ENCODE measurements around the gene SMG6. TPM values are rescaled to one million over a fixed set of nuclear protein-coding genes. Genes with fewer than 3 reads are reported as not detected.

The SMG6 gene
- polyA plus RNA-seq, result 10 to 100 TPM; 14.0 to 16.7 TPM

- Histone ChIP-seq H3K36me3 (ENCODE audit: control insufficient read depth in 2 of 2, insufficient read depth in 2 of 2, low read length in 1 of 2) (peaks cover 0 to 10% of the 10 kb centered on the region in 2 donors), H3K27ac (ENCODE audit: low read depth in 2 of 2, low read length in 1 of 2) (peak within 1 kb of the TSS; percentile 96 to 97), H3K9me3 (ENCODE audit: control insufficient read depth in 2 of 2, insufficient read depth in 1 of 2, low read depth in 1 of 2, low read length in 1 of 2) (no peaks in the 10 kb centered on the region), H3K4me3 (ENCODE audit: low read depth in 1 of 2, low read length in 2 of 2) (peak within 1 kb of the TSS; percentile 72 to 73), H3K27me3 (ENCODE audit: control insufficient read depth in 1 of 2, insufficient read depth in 2 of 2, low read length in 2 of 2) (no peaks in the 10 kb centered on the region), H3K4me1 (ENCODE audit: control insufficient read depth in 2 of 2, insufficient read depth in 2 of 2, low read length in 1 of 2) (peaks cover 0 to 4% of the 10 kb centered on the region in 2 donors)
- WGBS, 2 donors, result 0 to 1% methylated on average over 34 to 108 of the region's 108 CpGs
Measured at GRCh38 chr17:2303204-2304188, at the start of gene SMG6, which contains the start of gene SRR. Gene SMG6 (minus strand): TSS chr17:2303785. CDS start chr17:2303720, 65 bp downstream. Gene SRR (plus strand): TSS chr17:2303950. CDS start chr17:2315561, 11,611 bp downstream.

GRCh38 chr17:2351269-2351668 lies 47.7 kb upstream of the SMG6 start:
- H3K27me3 ChIP-seq (ENCODE audit: control insufficient read depth in 1 of 2, insufficient read depth in 2 of 2, low read length in 2 of 2), result no peaks in the 10 kb centered on the region
- H3K27ac ChIP-seq (ENCODE audit: low read depth in 2 of 2, low read length in 1 of 2), result no peak overlapping the region
- peaks cover 0 to 3% of the 10 kb centered on the region in 2 donors for H3K4me1 ChIP-seq (ENCODE audit: control insufficient read depth in 2 of 2, insufficient read depth in 2 of 2, low read length in 1 of 2)
- 95 to 99% methylated on average over 6 of the region's 6 CpGs for WGBS, 2 donors
- no peaks in the 10 kb centered on the region for H3K9me3 ChIP-seq (ENCODE audit: control insufficient read depth in 2 of 2, insufficient read depth in 1 of 2, low read depth in 1 of 2, low read length in 1 of 2)
- peaks cover 0 to 2% of the 10 kb centered on the region in 2 donors for H3K36me3 ChIP-seq (ENCODE audit: control insufficient read depth in 2 of 2, insufficient read depth in 2 of 2, low read length in 1 of 2)
- H3K4me3 ChIP-seq (ENCODE audit: low read depth in 1 of 2, low read length in 2 of 2), result no peak overlapping the region

- Histone ChIP-seq H3K27ac (ENCODE audit: low read depth in 2 of 2, low read length in 1 of 2) (peak overlapping the region; percentile 38 to 39), H3K9me3 (ENCODE audit: control insufficient read depth in 2 of 2, insufficient read depth in 1 of 2, low read depth in 1 of 2, low read length in 1 of 2) (no peaks in the 10 kb centered on the region)
Measured at GRCh38 chr17:2347805-2348685, 44.5 kb upstream of the SMG6 start.

GRCh38 chr17:2346475-2346874 lies 42.9 kb upstream of the SMG6 start:
- 60 to 86% methylated on average over 8 of the region's 8 CpGs for WGBS, 2 donors
- Histone ChIP-seq H3K4me3 (ENCODE audit: low read depth in 1 of 2, low read length in 2 of 2) (no peak overlapping the region), H3K36me3 (ENCODE audit: control insufficient read depth in 2 of 2, insufficient read depth in 2 of 2, low read length in 1 of 2) (peaks cover 0 to 2% of the 10 kb centered on the region in 2 donors), H3K27ac (ENCODE audit: low read depth in 2 of 2, low read length in 1 of 2) (peak overlapping the region; percentile 79 to 82), H3K9me3 (ENCODE audit: control insufficient read depth in 2 of 2, insufficient read depth in 1 of 2, low read depth in 1 of 2, low read length in 1 of 2) (no peaks in the 10 kb centered on the region), H3K4me1 (ENCODE audit: control insufficient read depth in 2 of 2, insufficient read depth in 2 of 2, low read length in 1 of 2) (peaks cover 0 to 7% of the 10 kb centered on the region in 2 donors), H3K27me3 (ENCODE audit: control insufficient read depth in 1 of 2, insufficient read depth in 2 of 2, low read length in 2 of 2) (no peaks in the 10 kb centered on the region)

More at GRCh38 chr17:2347805-2348685, 44.5 kb upstream of the SMG6 start:
- 65% methylated on average over 11 of the region's 11 CpGs for WGBS, 2 donors
- Histone ChIP-seq H3K4me3 (ENCODE audit: low read depth in 1 of 2, low read length in 2 of 2) (no peak overlapping the region), H3K27me3 (ENCODE audit: control insufficient read depth in 1 of 2, insufficient read depth in 2 of 2, low read length in 2 of 2) (no peaks in the 10 kb centered on the region), H3K4me1 (ENCODE audit: control insufficient read depth in 2 of 2, insufficient read depth in 2 of 2, low read length in 1 of 2) (peaks cover 0 to 7% of the 10 kb centered on the region in 2 donors), H3K36me3 (ENCODE audit: control insufficient read depth in 2 of 2, insufficient read depth in 2 of 2, low read length in 1 of 2) (peaks cover 0 to 5% of the 10 kb centered on the region in 2 donors)

- no peak overlapping the region for H3K27ac ChIP-seq (ENCODE audit: low read depth in 2 of 2, low read length in 1 of 2)
- no peaks in the 10 kb centered on the region for H3K9me3 ChIP-seq (ENCODE audit: control insufficient read depth in 2 of 2, insufficient read depth in 1 of 2, low read depth in 1 of 2, low read length in 1 of 2)
- WGBS, 2 donors, result 85 to 90% methylated on average over 10 of the region's 10 CpGs
- peaks cover 0 to 7% of the 10 kb centered on the region in 2 donors for H3K4me1 ChIP-seq (ENCODE audit: control insufficient read depth in 2 of 2, insufficient read depth in 2 of 2, low read length in 1 of 2)
- H3K36me3 ChIP-seq (ENCODE audit: control insufficient read depth in 2 of 2, insufficient read depth in 2 of 2, low read length in 1 of 2), result peaks cover 0 to 2% of the 10 kb centered on the region in 2 donors
- H3K4me3 ChIP-seq (ENCODE audit: low read depth in 1 of 2, low read length in 2 of 2), result no peak overlapping the region
- no peaks in the 10 kb centered on the region for H3K27me3 ChIP-seq (ENCODE audit: control insufficient read depth in 1 of 2, insufficient read depth in 2 of 2, low read length in 2 of 2)
Measured at GRCh38 chr17:2344528-2344927, 40.9 kb upstream of the SMG6 start.

GRCh38 chr17:2343421-2343820 lies 39.8 kb upstream of the SMG6 start:
- Histone ChIP-seq H3K4me3 (ENCODE audit: low read depth in 1 of 2, low read length in 2 of 2) (no peak overlapping the region), H3K4me1 (ENCODE audit: control insufficient read depth in 2 of 2, insufficient read depth in 2 of 2, low read length in 1 of 2) (peaks cover 0 to 7% of the 10 kb centered on the region in 2 donors), H3K9me3 (ENCODE audit: control insufficient read depth in 2 of 2, insufficient read depth in 1 of 2, low read depth in 1 of 2, low read length in 1 of 2) (no peaks in the 10 kb centered on the region), H3K36me3 (ENCODE audit: control insufficient read depth in 2 of 2, insufficient read depth in 2 of 2, low read length in 1 of 2) (peaks cover 0 to 2% of the 10 kb centered on the region in 2 donors), H3K27me3 (ENCODE audit: control insufficient read depth in 1 of 2, insufficient read depth in 2 of 2, low read length in 2 of 2) (no peaks in the 10 kb centered on the region), H3K27ac (ENCODE audit: low read depth in 2 of 2, low read length in 1 of 2) (no peak overlapping the region)
- WGBS, 2 donors, result 62 to 64% methylated on average over 5 of the region's 5 CpGs

- WGBS, 2 donors, result 14 to 22% methylated on average over 5 of the region's 5 CpGs
- peak overlapping the region; percentile 72 to 85 for H3K4me3 ChIP-seq (ENCODE audit: low read depth in 1 of 2, low read length in 2 of 2)
Measured at GRCh38 chr17:2338315-2338657, 34.7 kb upstream of the SMG6 start.

GRCh38 chr17:2337544-2338314 lies 34.1 kb upstream of the SMG6 start:
- WGBS, 2 donors, result 1% methylated on average over 74 to 92 of the region's 92 CpGs
- peaks cover 3 to 6% of the 10 kb centered on the region in 2 donors for H3K4me1 ChIP-seq (ENCODE audit: control insufficient read depth in 2 of 2, insufficient read depth in 2 of 2, low read length in 1 of 2)
- H3K4me3 ChIP-seq (ENCODE audit: low read depth in 1 of 2, low read length in 2 of 2), result peak overlapping the region; percentile 72 to 85
- no peaks in the 10 kb centered on the region for H3K27me3 ChIP-seq (ENCODE audit: control insufficient read depth in 1 of 2, insufficient read depth in 2 of 2, low read length in 2 of 2)
- H3K9me3 ChIP-seq (ENCODE audit: control insufficient read depth in 2 of 2, insufficient read depth in 1 of 2, low read depth in 1 of 2, low read length in 1 of 2), result no peaks in the 10 kb centered on the region
- peak overlapping the region; percentile 87 to 91 for H3K27ac ChIP-seq (ENCODE audit: low read depth in 2 of 2, low read length in 1 of 2)
- peaks cover 6% of the 10 kb centered on the region in 2 donors for H3K36me3 ChIP-seq (ENCODE audit: control insufficient read depth in 2 of 2, insufficient read depth in 2 of 2, low read length in 1 of 2)

More at GRCh38 chr17:2338315-2338657, 34.7 kb upstream of the SMG6 start:
- Histone ChIP-seq H3K4me1 (ENCODE audit: control insufficient read depth in 2 of 2, insufficient read depth in 2 of 2, low read length in 1 of 2) (peaks cover 3 to 6% of the 10 kb centered on the region in 2 donors), H3K9me3 (ENCODE audit: control insufficient read depth in 2 of 2, insufficient read depth in 1 of 2, low read depth in 1 of 2, low read length in 1 of 2) (no peaks in the 10 kb centered on the region), H3K27me3 (ENCODE audit: control insufficient read depth in 1 of 2, insufficient read depth in 2 of 2, low read length in 2 of 2) (no peaks in the 10 kb centered on the region), H3K36me3 (ENCODE audit: control insufficient read depth in 2 of 2, insufficient read depth in 2 of 2, low read length in 1 of 2) (peaks cover 6% of the 10 kb centered on the region in 2 donors), H3K27ac (ENCODE audit: low read depth in 2 of 2, low read length in 1 of 2) (peak overlapping the region; percentile 87 to 91)
